GM19238 (cell line): ENCODE measurements around the gene SUPT5H.
A peak's percentile ranks its signal among the peaks of the same experiment; 100 is the strongest.

Source experiments
- DNase-seq: peaks from one replicate; pipeline ENCODE4 v3.0.0; 2011; ENCODE audit warnings: low spot score; ENCODE audit not compliant: insufficient read length

SUPT5H gene

DNA sequence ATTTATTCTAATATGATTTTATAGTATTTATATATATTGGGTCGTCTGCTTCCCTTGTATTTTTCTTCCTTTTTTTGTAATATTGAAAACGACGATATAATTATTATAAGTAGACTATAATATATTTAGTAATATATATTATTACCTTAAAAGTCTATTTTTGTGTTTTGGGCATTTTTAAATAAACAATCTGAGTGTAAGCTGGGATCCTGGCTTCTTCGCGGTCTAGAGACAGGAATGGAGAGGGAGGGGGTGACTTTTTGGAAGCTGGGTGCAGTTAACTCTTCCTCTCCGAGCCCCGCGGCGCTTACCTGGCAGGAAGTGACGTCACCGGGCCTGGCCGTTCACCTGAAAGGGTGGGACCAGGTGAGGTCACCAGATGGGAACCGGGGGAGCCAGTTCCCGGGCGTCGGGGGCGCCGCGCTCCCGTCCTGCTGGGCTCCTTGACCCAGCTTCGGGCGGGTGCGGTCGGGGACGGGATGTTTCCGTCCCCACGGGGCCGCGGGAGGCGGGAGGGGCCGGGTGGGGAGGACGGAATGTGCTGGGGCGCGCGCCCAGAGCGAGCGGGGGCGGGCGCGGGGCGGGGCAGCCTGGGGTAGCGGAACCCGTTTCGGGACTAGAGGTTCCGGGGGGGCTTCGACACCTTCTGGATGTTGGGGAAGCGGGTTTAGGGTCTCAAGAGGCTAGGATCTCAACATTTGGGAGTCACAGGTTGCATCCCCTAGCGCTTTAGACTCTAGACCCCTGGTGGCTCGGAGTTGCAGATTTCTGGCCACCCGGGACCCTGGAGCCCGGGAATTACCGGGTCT is 36.0 kb upstream of the SUPT5H start:
- no peak for DNase-seq

DNA sequence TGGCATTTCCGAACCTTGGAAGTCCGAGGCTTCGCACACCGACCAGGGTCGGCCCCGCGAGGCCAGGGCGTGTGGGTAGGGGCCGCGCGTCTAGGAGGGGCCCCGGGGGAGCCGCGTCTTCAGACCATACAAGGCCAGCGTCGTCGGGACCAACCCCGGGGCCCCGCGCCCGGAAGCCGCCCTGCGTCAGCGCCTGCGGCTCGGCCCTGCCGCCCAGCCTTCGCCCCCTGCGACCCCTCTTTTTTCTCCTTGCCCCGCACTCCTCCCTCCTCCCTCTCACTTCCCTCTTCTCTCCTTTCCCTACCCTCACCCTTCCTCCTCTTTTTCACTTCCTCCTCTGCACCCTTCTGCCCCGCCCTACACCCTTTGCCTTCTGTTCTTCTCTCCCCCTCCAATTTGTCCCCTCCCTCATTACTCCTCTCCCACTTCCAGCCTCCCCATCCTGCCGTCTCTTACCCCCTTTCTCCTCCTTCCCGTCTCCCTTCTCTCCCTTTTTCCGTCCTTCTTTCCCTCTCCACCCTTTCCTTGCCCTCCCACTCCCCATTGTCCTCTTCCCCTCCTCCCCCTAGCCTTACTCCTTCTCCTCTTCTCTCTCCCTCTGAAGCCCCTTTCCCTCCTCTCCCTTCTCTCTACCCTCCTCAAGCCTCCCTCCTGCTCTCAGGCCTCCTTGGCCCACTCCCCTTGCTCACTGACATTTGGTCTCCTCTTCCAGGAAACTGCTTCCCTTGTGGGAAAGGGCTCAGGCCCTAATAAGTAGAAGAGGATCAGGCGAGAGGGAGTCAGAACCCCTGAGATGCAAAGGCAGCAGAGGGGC is 35.2 kb upstream of the SUPT5H start:
- DNase-seq = no peak

DNA sequence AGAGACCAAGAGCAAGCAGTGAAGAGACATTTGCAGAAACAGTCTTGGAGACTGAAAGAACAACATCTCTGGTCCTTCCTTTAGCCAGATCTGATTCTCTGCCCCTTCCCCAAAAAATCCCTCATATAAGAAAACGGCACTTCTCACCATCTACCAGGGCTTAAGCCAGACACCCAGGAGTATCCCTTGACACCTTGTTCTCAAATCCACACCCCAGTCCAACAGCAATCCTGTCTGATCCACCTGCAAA is 34.6 kb upstream of the SUPT5H start:
- DNase-seq = no peak

DNA sequence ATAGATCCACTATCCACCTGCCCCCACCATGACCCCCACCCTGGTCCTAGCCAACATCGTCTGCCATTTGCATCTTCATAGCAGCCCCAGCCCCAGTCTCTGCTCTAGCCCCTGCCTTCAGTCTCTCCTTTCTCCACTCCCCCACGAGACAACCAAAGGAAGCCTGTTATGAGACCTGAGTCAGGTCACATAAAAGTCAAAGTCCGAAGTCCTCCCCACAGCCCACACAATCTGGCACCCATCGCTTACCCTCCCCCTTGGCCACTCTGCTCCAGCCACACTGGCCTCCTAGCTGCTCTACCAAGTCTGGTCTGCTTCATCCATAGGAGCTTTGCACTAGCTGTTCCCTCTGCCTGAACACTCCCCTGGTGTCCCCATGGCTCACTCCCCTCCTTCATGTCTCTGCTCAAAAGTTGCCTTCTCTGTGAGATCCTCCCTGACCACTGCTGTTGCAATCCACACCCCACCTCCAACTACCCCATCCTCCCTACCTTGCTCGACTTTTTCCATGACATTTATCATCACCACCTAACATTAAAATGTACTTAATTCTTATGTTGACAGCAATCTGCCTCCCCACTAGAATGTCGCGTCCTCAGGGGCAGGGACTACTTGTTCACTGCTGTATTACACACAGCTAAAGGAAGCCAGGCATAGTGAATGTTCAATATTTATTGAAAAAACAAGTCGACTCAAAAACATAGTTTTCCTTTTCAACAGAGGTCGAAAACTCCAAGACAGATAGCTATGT is 34.1 kb upstream of the SUPT5H start:
- no peak for DNase-seq

DNA sequence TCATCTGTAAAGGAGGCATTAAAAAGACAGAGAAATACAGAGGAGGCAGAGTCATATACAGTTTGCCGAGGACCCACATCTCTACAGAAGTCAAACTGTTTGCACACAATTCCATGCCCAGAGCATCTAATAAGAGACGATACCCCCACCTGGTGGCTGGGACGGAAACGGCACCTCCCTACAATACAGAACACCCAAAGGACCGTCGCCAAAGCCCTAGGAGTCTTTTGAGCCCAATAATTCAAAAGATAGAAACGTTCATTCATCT is 33.6 kb upstream of the SUPT5H start:
- DNase-seq = no peak

DNA sequence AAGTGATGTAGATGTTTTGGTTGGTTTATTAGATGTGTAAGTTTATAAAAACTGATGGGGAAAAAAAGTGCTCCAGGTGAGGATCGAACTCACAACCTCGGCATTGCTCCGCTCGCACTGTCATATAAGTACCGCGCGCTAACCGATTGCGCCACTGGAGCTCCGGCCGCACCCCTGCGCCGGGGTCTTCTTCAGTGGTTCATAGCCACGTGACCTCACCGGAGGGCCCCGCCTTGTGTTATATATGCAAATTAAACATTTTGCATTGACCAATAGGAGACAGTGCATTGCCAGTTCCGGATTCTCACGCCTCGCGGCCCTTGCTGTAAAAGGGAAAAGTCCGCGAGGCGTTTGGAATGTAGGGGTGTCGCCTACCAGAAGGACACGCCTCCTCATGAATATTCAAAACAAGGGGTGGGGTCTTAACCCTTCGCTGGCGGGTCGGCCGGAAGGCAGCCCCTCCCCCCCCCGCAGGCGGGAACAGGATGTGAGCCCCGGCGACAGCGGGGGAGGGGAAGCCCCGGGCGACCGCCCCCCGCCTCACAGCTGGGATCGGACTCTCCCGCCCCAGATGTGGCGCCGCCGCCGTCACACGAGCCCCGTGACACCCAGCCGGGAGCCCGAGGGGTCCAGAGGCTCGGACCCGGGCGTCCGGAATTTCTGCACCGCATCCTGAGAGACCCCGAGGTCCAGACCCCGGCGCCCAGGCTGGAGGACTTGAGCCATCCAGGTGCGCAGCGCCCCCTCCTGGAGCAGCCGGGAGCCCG is 33.1 kb upstream of the SUPT5H start, which contains the start of gene PLEKHG2:
Gene PLEKHG2, plus strand, starts transcription at position 570 of the 767 bp plus-strand sequence. CDS start 1,418 bp downstream, outside the sequence.
- peak; percentile 95 for DNase-seq

DNA sequence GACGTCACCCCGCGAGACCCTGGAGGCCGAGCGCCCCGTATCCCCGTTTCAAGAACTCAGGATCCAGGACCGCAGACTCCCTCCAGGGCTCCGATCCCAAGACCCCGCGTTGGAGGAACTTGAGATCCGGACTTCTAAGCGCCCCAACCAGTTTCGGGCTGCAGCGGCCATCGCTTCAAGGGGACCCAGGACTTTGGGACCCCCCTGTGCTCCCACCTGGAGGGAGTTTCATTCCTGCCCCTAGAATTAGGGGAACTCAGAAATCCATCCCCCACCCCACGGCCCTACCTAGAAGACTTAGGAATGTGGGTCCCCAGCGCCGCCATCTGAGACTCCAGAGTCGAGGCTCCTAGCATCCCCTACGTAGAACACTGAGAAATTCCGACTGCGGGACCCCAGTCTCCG is 32.5 kb upstream of the SUPT5H start:
- no peak for DNase-seq

DNA sequence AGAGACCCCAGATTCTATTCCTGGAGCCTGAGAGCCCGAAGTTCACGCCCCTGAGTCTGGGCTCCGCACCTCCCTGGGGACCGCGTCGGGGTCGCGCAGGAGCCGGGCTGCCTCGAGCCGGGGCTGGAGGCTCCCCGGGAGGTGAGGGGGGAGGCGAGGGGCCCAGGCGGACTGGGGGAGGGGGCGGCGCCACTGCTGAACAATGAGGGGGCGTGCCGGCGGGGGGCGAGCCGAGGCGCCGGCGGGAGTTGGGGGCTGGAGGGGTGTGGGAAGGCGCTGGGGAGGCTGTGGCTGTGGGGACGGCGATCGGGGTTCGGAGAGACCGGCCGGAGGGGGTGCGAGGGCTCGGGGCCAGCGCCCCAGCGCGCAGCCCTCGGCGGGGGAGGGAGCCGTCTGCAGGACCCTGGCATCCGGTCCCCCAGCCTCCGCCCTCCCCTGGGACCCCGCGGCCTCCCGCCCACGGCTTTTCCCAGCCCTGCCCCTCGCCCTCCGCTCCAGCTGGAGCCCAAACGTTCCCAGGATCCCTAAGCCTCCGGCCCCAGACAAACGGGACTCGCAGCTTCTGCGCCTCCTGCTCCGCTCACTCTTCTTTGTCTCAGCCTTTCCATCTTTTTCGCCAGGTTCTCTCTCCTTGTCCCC is 32.0 kb upstream of the SUPT5H start:
- DNase-seq = no peak

DNA sequence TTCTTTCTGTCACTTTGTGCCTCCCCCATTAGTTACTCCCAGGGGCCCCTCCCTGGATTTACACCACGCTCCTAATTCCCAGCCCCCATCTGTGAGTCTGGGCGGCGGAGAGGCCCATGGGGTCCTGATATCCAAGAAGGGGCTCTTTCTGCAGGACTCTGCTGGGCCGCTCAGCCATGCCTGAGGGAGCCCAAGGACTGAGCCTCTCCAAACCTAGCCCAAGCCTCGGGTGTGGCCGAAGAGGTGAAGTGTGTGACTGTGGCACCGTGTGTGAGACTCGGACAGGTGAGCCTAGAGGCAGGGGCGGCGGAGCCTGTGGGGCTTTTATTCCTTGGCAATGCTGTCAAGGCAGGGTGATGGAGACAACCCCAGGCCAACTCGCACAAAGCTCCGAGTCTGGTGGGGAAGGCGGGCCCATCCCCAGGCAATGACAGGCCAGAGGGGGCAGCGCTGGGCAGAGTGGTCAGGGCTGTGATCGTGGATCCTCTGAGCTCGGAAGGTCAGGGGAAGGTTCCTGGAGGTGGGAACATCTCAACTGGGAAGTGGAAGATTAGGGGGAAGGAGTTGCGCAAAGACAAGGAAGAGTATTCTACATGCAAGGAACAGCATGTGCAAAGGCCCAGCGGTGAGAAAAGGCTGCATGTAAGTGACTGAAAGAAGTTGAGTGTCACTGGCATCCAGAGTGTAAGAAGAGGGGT is 31.3 kb upstream of the SUPT5H start:
- no peak for DNase-seq

DNA sequence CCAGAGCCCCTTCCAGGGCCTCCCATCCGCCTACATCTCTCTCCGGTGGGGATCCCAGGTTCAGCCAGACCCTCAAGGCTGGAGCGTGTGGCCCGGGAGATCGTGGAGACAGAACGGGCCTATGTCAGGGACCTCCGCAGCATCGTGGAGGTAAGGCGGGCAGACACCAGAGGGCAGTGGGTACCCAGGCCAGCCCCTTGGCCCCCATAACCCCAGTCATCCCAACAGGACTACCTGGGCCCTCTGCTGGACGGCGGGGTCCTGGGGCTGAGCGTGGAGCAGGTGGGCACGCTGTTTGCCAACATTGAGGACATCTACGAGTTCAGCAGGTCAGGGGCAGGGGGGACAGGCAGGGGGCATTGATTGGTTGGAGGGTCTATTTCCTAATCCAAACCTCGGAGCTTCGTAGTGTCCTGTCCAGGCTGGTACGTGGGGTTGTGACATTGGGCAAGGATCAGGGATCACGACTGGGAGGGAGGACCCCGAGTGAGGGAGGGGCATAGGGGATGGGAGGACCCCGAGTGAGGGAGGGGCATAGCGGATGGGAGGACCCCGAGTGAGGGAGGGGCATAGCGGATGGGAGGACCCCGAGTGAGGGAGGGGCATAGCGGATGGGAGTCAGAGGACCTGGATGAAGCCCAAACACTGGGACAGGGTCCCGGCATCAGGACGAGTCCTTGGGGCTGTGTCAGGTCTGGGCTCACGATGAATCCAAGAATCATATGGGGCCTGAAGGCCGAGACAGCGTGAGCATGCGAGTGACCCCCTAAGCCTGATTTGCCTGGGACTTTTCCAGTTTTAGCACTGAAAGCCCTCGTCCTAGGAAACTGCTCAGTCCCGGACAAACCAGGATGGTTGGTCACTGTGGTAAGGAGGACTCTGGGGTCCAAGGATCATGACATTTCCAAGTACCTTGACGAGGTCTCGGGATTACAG is 30.0 kb upstream of the SUPT5H start:
- no peak for DNase-seq

DNA sequence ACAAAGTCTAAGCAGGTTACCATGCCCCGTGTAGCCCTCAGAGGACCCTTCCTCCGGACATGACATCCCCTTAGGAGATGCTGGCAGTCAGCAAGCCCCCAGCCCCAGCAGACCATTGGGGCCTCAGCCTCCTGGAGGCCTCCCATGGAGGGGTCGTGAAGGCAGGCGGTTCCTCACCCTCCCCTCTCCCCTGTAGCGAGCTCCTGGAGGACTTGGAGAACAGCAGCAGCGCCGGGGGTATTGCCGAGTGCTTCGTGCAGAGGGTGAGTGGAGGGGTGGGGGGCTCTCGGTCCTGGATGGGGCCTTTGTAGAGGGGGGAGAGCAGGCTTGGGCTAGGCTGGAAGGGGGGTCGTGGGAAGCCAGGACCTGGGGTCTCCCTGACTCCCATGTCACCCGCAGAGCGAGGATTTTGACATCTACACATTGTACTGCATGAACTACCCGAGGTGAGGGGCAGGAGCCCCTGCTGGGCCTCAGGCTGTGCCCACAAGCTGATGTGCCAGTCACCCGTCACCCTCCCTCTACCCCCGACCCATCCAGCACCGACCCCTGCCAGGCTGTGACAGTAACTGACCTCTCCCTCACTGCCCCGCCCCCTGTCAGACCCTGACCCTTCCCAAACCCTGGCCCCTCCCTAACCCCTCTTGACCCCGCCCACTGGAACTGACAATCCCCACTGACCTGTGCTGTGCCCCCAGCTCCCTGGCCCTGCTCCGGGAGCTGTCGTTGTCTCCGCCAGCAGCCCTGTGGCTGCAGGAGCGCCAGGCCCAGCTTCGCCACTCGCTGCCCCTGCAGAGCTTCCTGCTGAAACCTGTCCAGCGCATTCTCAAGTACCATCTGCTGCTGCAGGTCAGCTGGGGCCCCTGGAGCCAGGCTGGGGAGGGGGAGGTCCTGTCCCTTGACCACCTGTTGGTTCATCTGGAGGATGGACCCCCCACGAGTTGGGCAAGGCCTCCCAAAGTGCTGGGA is 28.9 kb upstream of the SUPT5H start:
- no peak for DNase-seq

DNA sequence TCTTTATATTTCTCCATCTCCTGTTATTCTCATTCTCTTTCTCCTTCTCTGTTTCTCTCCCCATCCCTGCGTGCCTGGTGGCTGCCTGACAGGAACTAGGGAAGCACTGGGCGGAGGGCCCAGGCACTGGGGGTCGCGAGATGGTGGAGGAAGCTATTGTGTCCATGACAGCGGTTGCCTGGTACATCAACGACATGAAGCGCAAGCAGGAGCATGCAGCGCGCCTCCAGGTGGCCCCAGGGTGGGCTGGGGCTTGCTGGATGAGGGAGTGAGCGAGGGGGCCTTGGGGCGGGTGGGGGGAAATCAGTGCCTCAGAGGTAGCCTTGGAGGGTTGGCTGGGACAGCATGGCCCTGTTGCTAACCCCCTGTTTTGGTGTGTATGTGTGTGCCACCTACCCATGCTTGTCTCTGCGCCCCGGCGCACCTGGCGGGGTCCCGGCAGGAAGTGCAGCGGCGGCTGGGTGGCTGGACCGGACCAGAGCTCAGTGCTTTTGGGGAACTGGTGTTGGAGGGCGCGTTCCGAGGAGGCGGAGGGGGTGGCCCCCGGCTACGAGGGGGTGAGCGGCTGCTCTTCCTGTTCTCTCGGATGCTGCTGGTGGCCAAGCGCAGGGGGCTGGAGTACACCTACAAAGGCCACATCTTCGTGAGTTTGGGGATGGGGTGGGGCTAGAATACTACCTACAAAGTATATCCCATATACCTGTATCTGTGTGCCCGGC is 27.8 kb upstream of the SUPT5H start:
- no peak for DNase-seq

DNA sequence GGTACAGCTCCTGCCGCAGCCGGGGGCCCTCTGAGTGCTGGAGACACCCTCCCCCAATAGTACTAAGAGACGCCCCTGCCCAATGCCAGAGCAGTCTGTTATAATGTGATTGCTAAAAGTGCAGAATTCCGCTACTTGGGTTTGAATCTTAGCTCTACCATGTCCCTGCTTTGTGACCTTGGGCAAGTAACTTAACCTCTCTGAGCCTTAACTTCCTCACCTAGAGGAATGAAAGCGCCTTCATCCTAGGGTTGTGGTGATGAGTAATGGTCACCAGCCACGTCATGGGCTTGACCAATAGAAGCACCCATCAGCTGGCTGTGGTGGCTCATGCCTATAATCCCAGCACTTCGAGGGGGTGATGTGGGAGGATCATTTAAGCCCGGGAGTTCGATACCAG is 26.4 kb upstream of the SUPT5H start:
- DNase-seq = no peak

DNA sequence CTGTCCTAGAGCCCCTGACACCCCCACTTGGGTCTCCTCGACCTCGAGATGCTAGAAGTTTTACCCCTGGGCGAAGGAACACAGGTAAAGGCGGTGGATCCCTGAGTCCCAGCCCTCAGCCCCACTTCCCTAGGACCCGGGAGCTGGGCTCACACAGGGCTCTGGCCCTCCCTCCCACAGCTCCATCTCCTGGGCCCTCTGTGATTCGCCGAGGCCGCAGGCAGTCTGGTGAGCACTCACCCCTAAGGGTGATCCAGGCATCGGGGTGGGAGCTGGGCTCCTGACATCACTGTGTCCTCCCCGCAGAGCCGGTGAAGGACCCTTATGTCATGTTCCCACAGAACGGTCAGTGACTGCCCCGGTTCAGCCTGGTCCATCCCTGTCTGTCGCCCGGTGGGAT is 24.6 kb upstream of the SUPT5H start:
- DNase-seq = no peak

DNA sequence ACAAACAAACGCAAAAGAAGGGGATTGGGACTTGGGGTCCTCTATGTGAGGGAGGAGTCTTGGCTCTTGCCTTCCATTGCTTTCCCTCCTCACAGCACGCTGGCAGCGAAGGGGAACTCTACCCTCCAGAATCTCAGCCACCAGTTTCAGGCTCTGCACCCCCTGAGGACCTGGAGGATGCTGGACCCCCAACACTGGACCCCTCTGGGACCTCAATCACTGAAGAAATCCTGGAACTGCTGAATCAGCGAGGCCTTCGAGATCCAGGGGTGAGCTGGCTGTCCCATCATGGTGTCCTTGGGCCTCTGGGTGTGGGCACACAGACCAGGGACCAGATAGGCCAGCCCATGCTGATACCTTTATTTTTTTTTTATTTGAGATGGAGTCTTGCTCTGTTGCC is 23.4 kb upstream of the SUPT5H start:
- DNase-seq = no peak

DNA sequence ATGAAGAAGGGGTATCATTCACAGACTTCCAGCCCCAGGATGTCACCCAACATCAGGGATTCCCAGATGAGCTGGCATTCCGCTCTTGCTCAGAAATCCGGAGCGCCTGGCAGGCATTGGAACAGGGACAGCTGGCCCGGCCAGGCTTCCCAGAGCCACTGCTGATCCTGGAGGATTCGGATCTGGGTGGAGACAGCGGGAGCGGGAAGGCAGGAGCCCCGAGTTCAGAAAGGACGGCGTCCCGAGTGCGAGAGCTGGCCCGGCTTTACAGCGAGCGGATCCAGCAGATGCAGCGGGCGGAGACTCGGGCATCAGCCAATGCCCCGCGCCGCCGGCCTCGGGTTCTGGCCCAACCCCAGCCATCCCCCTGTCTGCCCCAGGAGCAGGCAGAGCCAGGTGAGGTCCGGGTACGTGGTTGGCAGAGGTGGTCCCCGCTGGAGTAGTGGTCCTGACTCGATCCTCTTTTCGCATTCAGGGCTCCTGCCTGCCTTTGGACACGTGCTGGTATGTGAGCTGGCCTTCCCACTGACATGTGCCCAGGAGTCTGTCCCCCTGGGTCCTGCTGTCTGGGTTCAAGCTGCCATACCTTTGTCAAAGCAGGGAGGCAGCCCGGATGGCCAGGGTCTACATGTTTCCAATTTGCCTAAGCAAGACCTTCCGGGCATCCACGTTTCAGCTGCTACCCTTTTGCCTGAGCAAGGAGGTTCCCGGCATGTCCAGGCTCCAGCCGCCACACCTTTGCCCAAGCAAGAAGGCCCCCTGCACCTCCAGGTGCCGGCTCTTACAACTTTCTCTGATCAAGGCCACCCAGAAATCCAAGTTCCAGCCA is 21.9 kb upstream of the SUPT5H start:
- no peak for DNase-seq

DNA sequence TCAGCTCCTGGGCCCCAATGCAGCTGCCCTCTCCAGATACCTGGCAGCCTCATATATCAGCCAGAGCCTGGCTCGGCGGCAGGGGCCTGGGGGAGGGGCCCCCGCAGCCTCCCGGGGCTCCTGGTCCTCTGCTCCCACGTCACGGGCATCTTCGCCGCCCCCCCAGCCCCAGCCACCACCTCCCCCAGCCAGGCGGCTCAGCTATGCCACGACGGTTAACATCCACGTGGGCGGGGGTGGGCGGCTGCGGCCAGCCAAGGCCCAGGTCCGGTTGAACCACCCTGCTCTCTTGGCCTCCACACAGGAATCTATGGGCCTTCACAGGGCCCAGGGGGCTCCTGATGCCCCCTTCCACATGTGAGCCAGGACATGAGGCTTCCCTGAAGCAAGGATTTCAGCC is 20.4 kb upstream of the SUPT5H start:
- no peak for DNase-seq
